Astrocyte of the cerebellum (primary cell): ENCODE results near the gene SLC37A1.

Source experiments
- DNase-seq: peaks from one replicate; pipeline ENCODE4 v3.0.0-alpha.2; 2011; ENCODE audit warnings: low read depth
- H3K4me3 ChIP-seq: 2 replicates; pipeline ENCODE4 v1.5.1; 2011; ENCODE audit warnings: mild to moderate bottlenecking, low read depth, low read length, moderate library complexity
- CTCF ChIP-seq: IDR thresholded peaks from 2 replicates; pipeline ENCODE4 v1.5.1; 2012; ENCODE audit warnings: low read length, low read depth, moderate library complexity, mild to moderate bottlenecking; ENCODE audit errors: missing control alignments
- in situ Hi-C: cut with HindIII; loops from 2 replicates; pipeline ENCODE4 v1.10.0; 2017; ENCODE audit warnings: low sequenced_read_pairs

Gene SLC37A1

GRCh38 chr21:42478504-42478903 lies 35.1 kb upstream of the SLC37A1 start:
- in situ Hi-C loops, result no loop called here
- no peak for DNase-seq
- no peak for TF ChIP-seq CTCF
- no peak overlapping the region for H3K4me3 ChIP-seq

- no peak for TF ChIP-seq CTCF
- DNase-seq, result no peak
- in situ Hi-C loops, result no loop called here
- H3K4me3 ChIP-seq, result no peak overlapping the region
Observed at GRCh38 chr21:42479582-42479981, 34.1 kb upstream of the SLC37A1 start.

- no peak overlapping the region for H3K4me3 ChIP-seq
- in situ Hi-C loops, result no loop called here
- no peak for TF ChIP-seq CTCF
- no peak for DNase-seq
Observed at GRCh38 chr21:42480736-42481135, 32.9 kb upstream of the SLC37A1 start.

- no peak overlapping the region for H3K4me3 ChIP-seq
- DNase-seq, result no peak
- TF ChIP-seq CTCF, result no peak
- in situ Hi-C loops, result no loop called here
Observed at GRCh38 chr21:42481169-42481568, 32.5 kb upstream of the SLC37A1 start.

GRCh38 chr21:42484966-42485365 lies 28.7 kb upstream of the SLC37A1 start:
- in situ Hi-C loops, result no loop called here
- no peak overlapping the region for H3K4me3 ChIP-seq
- no peak for DNase-seq
- no peak for TF ChIP-seq CTCF

- TF ChIP-seq CTCF, result no peak
- H3K4me3 ChIP-seq, result no peak overlapping the region
- DNase-seq, result no peak
- in situ Hi-C loops, result no loop called here
Observed at GRCh38 chr21:42486072-42486471, 27.6 kb upstream of the SLC37A1 start.

- TF ChIP-seq CTCF, result no peak
- no peak for DNase-seq
- in situ Hi-C loops, result no loop called here
- no peak overlapping the region for H3K4me3 ChIP-seq
Observed at GRCh38 chr21:42486531-42486930, 27.1 kb upstream of the SLC37A1 start.
